Stomach smooth muscle (tissue), 2 donors: Measurements from ENCODE around the gene RAI14.
"Not testable (repeated sequence)": the region's sequence is repeated elsewhere in the genome, so short reads cannot be mapped to it uniquely, and the experiment has no call there.

Experiments
- H3K27ac ChIP-seq: one replicate; pipeline ENCODE4 v1.7.0; 2013; ENCODE audit warnings: mild to moderate bottlenecking, low read length, inconsistent platforms
- H3K27me3 ChIP-seq, 2 donors: one replicate each; pipeline ENCODE4 v1.7.0; 2013; ENCODE audit warnings: low read length in 2 of 2; ENCODE audit not compliant: insufficient read depth in 2 of 2, control insufficient read depth in 1 of 2
- H3K36me3 ChIP-seq, 2 donors: one replicate each; pipeline ENCODE4 v1.7.0; 2013; ENCODE audit warnings: low read length in 2 of 2; ENCODE audit not compliant: control insufficient read depth in 2 of 2, insufficient read depth in 2 of 2
- H3K4me1 ChIP-seq: one replicate; pipeline ENCODE4 v1.7.0; 2013; ENCODE audit warnings: low read length; ENCODE audit not compliant: control insufficient read depth, insufficient read depth
- H3K4me3 ChIP-seq, 2 donors: one replicate each; pipeline ENCODE4 v1.7.0; 2013; ENCODE audit warnings: low read length in 2 of 2
- H3K9ac ChIP-seq, 2 donors: one replicate each; pipeline ENCODE4 v1.7.0; 2013; ENCODE audit warnings: low read length in 2 of 2, mild to moderate bottlenecking in 1 of 2
- H3K9me3 ChIP-seq, 2 donors: one replicate each; pipeline ENCODE4 v1.7.0; 2013; ENCODE audit warnings: low read length in 2 of 2; ENCODE audit not compliant: control insufficient read depth in 2 of 2
- donor health status: healthy.
- donor health status: Pancreatic carcinoma.

RAI14 gene

DNA sequence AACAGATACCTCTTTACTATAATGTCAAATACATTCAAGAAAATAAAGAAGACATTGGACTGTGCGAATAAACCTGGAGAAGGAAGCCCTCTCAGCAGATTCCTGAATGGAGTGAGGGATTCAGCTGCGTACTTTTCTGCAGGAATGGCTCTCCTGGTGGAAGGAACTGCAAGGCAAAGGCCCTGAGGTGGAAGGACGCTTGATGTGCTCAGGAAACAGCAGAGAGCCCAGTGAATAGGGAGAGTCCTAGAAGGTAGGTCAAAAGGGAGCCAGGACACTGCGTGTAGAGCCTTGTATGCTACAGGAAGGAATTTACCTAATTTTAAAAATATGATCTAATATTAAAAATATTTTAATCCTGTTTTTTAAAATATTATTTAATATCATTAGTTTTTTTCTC is 114.4 kb downstream of the RAI14 start:
- H3K9ac ChIP-seq: no peak overlapping the region
- H3K27me3 ChIP-seq: no peaks in the 10 kb centered on the region
- H3K27ac ChIP-seq: no peak overlapping the region
- no peak overlapping the region for H3K4me3 ChIP-seq
- no peaks in the 10 kb centered on the region for H3K36me3 ChIP-seq
- H3K9me3 ChIP-seq: no peaks in the 10 kb centered on the region
- no peaks in the 10 kb centered on the region for H3K4me1 ChIP-seq

DNA sequence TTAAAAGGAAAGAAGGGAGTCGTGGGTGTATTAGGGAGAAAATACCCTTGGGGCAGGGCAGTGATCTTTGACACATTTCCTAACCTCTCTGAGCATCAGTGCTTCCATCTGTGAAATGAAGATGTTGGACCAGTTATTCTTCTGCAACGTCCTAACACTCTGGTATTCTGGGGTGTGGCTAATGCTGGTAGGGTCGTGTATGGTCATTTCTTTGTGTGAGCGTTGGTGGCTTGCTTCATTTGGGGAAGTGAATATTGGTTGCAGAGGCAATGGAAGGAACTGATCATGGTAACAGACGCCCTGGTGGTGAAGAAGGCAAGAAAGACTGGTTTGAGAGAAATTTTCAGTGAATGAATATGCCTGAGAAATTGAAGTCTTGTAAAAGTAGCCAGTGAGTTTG is 114.9 kb downstream of the RAI14 start:
- no peaks in the 10 kb centered on the region for H3K36me3 ChIP-seq
- H3K9ac ChIP-seq: no peak overlapping the region
- H3K4me1 ChIP-seq: no peaks in the 10 kb centered on the region
- H3K4me3 ChIP-seq: no peak overlapping the region
- H3K27me3 ChIP-seq: no peaks in the 10 kb centered on the region
- no peak overlapping the region for H3K27ac ChIP-seq
- H3K9me3 ChIP-seq: no peaks in the 10 kb centered on the region

DNA sequence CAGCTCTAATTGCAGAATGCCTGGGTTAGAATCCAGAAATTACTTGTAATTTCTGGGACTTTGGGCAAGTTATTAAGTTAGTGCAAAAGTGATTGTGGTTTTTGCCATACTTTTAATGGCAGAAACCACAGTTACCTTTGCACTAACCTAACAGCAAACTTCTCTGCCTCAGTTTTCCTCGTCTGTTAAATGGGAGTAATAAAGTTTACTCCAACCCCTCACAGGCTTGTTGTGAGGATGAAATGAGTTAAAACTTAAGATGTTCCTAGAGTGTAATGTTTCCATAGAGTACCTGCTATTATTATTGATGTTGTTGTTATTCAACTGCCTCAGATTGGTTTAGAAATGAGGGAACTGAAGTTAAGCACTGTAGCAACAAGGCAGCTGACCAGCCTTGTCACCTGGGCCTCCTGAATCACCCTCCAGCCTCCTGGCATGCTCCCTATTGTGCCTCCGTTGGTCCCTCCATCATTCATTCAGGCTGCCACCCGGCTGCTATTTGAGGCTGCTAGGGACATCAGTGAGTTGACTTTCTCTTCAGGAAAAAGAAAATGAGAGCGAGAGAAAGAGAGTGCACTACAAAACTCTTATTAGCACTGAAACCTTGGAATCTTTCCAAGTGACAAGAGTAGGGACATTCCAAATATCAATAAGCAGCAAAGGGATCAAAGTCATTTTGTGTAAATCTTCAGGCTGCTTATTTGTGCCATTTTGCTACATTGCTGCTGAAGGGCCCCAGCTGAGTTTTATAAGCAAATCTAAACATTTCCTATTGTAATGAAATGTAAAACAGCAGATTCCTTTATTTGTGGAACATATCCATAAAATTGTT is 116.4 kb downstream of the RAI14 start:
- H3K9me3 ChIP-seq: no peaks in the 10 kb centered on the region
- no peaks in the 10 kb centered on the region for H3K4me1 ChIP-seq
- no peaks in the 10 kb centered on the region for H3K27me3 ChIP-seq
- no peak overlapping the region for H3K9ac ChIP-seq
- no peak overlapping the region for H3K27ac ChIP-seq
- H3K36me3 ChIP-seq: no peaks in the 10 kb centered on the region
- no peak overlapping the region for H3K4me3 ChIP-seq

DNA sequence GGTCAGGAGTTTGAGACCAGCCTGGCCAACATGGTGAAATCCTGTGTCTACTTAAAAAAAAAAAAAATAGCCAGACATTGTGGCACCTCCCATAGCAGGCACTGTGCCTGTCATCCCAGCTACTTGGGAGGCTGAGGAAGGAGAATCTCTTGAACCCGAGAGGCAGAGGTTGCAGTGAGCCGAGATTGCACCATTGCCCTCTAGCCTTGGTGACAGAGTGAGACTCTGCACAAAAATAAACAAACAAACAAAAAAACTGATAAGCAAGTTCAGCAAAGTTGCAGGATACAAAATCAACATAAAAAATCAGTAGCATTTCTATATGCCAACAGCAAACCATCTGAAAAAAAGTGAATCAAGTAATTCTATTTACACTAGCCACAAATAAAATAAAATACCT is 118.0 kb downstream of the RAI14 start:
- no peak overlapping the region for H3K4me3 ChIP-seq
- no peaks in the 10 kb centered on the region for H3K36me3 ChIP-seq
- H3K27me3 ChIP-seq: no peaks in the 10 kb centered on the region
- no peak overlapping the region for H3K9ac ChIP-seq
- no peak overlapping the region for H3K27ac ChIP-seq
- no peaks in the 10 kb centered on the region for H3K4me1 ChIP-seq
- no peaks in the 10 kb centered on the region for H3K9me3 ChIP-seq

DNA sequence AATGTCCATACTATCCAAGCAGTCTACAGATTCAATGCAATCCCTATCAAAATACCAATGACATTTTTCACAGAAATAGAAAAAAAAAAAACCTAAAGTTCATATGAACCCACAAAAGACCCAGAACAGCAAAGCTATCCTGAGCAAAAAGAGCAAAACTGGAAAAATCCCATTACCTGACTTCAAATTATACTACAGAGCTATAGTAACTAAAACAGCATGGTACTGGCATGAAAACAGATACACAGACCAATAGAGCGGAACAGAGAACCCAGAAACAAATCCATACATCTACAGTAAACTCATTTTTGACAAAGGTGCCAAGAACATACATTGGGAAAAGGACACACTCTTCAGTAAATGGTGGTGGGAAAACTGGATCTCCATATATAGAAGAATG is 118.5 kb downstream of the RAI14 start:
- H3K36me3 ChIP-seq, H3K4me1 ChIP-seq, H3K9me3 ChIP-seq, H3K27ac ChIP-seq, H3K27me3 ChIP-seq, H3K4me3 ChIP-seq, H3K9ac ChIP-seq: not testable (repeated sequence)

DNA sequence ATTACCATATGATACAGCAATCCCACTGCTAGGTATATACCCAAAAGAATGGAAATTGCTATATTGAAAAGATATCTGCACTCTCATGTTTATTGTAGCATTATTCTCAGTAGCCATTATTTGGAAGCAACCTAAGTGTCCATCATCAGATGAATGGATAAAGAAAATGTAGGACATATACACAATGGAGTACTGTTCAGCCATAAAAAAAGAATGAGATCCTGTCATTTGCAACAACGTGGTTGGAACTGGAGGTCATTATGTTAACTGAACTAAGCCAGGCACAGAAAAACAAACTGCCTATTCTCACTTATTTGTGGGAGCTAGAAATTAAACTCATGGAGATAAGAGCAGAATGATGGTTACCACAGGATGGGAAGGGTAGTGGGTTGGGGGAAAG is 119.8 kb downstream of the RAI14 start:
- no peaks in the 10 kb centered on the region for H3K27me3 ChIP-seq

DNA sequence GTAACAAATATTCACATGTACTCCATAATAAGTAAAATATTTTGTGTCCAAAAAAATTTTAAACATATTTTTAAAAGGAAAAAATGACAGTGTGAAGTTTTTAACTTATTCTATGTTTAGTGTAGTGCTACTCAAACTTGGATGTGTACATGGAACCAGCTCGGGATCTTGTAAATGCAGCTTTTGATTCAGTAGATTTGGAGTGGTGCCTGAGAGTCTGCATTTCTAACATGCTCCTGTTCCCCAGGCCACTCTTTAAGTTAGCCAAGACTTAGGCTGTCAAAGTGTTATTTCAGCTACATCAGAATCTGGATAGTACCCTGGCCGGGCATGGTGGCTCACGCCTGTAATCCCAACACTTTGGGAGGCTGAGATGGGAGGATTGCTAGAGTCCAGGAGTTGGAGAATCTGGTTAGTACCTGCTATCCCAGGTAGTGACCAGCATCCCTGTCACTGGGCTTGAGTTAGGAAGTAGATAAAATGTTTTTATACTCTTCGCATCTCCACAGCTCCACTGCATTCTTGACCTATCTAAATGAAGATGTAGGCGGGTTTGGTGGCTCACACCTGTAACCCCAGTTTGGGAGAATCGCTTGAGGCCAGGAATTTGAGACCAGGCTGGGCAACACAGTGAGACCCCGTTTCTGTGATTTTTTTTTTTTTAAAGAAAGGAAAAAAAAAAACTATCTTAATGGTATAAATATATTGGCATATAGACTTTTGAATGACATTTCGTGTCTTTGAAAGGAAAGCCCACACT is 122.1 kb downstream of the RAI14 start:
- Histone ChIP-seq H3K9ac (no peak overlapping the region), H3K4me1 (no peaks in the 10 kb centered on the region), H3K9me3 (peaks cover 0 to 3% of the 10 kb centered on the region in 2 donors), H3K27ac (no peak overlapping the region), H3K36me3 (no peaks in the 10 kb centered on the region), H3K27me3 (no peaks in the 10 kb centered on the region), H3K4me3 (no peak overlapping the region)

More for the DNA sequence above, 119.8 kb downstream of the RAI14 start:
- Histone ChIP-seq H3K9me3 (no peaks in the 10 kb centered on the region), H3K4me1 (no peaks in the 10 kb centered on the region), H3K9ac (no peak overlapping the region), H3K27ac (no peak overlapping the region), H3K4me3 (no peak overlapping the region), H3K36me3 (no peaks in the 10 kb centered on the region)

DNA sequence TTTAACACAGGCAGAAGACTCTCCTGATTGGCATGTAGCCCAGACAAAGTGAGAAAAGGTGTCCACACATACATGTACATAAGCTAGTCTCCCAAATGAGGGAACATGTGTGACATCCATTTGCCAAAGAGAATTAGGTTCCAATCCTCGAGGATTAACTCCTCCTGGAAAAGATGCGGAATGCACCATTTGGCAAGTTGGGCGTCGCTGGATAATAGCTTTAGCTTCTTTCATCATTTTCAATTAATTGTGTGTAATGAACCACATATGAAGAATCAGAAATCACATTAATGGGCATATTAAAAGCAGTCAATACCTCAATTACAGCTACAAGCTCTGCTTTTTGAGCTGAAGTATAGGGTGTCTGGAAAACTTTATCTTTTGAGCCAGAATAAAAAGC is 127.8 kb downstream of the RAI14 start:
- H3K4me3 ChIP-seq, H3K27ac ChIP-seq, H3K36me3 ChIP-seq, H3K4me1 ChIP-seq, H3K27me3 ChIP-seq, H3K9ac ChIP-seq, H3K9me3 ChIP-seq: not testable (repeated sequence)

DNA sequence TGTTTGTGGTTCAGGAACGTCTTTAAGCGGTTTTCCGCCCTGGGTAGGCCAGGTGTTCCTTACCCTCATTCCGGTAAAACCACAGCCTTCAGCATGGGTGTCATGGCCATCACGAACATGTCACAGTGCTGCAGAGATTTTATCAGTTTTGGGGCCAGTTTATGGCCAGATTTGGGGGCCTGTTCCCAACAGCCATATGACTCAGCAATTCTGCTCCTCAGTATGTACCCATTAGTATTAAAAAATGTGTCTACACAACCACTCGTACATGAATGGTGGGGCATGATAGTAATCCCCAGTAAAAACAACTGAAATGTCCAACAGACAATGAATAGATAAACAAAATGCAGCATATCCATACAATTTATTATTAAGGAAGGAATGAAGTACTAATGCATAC is 130.9 kb downstream of the RAI14 start:
- Histone ChIP-seq H3K4me1 (peaks cover 7% of the 10 kb centered on the region), H3K27ac (no peak overlapping the region), H3K36me3 (no peaks in the 10 kb centered on the region), H3K9me3 (peaks cover 0 to 2% of the 10 kb centered on the region in 2 donors), H3K27me3 (no peaks in the 10 kb centered on the region), H3K9ac (no peak overlapping the region), H3K4me3 (no peak overlapping the region)

DNA sequence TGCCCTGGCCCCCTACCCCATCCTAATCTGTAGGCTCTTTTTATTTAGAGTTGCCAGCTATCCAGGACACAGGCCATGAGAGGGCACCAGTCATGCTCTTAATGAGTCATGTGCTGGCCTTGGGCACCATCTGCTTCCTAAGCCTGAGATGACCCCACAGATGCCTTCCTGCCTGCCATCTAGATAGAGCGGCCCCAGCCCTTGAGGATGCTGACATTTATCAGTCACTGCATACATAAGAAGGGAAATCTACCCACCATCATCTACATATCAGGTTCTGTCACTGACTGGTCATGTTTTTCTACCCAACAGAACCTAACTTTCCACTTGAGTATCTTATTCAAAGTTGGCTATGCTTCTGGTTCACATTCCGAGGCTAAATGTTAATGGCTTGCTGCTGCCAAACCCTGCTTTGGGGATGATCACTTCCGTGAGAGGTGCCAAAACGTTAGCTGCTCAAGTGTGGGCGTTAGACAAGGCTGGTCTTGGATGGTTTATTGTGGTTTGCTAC is 132.9 kb downstream of the RAI14 start:
- no peak overlapping the region for H3K27ac ChIP-seq

DNA sequence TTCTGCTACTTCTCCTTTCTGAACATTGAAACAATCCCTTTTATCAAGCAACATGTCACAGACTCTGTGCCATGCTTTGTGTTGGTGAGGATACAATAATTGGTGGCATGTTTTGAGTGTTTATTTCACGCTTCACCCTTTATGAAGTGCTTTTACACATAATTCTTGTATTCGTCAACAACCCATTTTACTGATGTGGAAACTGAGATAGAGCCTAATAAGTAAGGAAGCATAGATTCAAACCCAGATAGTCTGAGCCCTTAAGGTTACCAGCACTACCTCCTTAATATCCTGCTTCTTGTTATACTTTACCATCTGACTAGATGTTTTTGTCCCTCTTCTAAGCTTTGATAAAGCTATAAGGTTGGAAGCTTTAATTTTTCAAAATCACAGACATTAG is 133.5 kb downstream of the RAI14 start:
- no peak overlapping the region for H3K27ac ChIP-seq
- H3K9ac ChIP-seq: no peak overlapping the region

More for the DNA sequence above, 132.9 kb downstream of the RAI14 start:
- peaks cover 7% of the 10 kb centered on the region for H3K4me1 ChIP-seq
- H3K4me3 ChIP-seq: no peak overlapping the region
- no peaks in the 10 kb centered on the region for H3K36me3 ChIP-seq
- H3K9ac ChIP-seq: no peak overlapping the region
- no peaks in the 10 kb centered on the region for H3K9me3 ChIP-seq
- H3K27me3 ChIP-seq: no peaks in the 10 kb centered on the region

More for the DNA sequence above, 133.5 kb downstream of the RAI14 start:
- peaks cover 7% of the 10 kb centered on the region for H3K4me1 ChIP-seq
- H3K4me3 ChIP-seq: no peak overlapping the region
- H3K27me3 ChIP-seq: no peaks in the 10 kb centered on the region
- no peaks in the 10 kb centered on the region for H3K36me3 ChIP-seq
- no peaks in the 10 kb centered on the region for H3K9me3 ChIP-seq
